SJCRH30 (cell line): Measurements from ENCODE around the gene HOXC9. TPM values are rescaled to one million over a fixed set of nuclear protein-coding genes. Genes with fewer than 3 reads are reported as not detected.
A peak's percentile ranks its signal among the peaks of the same experiment; 100 is the strongest.

ENCODE experiments used
- DNase-seq, 2 experiments: peaks; one replicate each; pipeline ENCODE4 v3.0.0-alpha.2; 2015 to 2020
- H3K27ac ChIP-seq: fragments of 250-450 bp; sonication (Bioruptor Pico); 2 replicates; pipeline ENCODE4 v1.5.1; 2020; ENCODE audit warnings: mild to moderate bottlenecking, moderate library complexity
- H3K27me3 ChIP-seq: fragments of 250-450 bp; sonication (Bioruptor Pico); 2 replicates; pipeline ENCODE4 v1.5.1; 2020; ENCODE audit warnings: mild to moderate bottlenecking, moderate library complexity
- H3K36me3 ChIP-seq: fragments of 250-450 bp; sonication (Bioruptor Pico); 2 replicates; pipeline ENCODE4 v1.5.1; 2020; ENCODE audit warnings: mild to moderate bottlenecking, moderate library complexity
- H3K4me1 ChIP-seq: fragments of 250-450 bp; sonication (Bioruptor Pico); 2 replicates; pipeline ENCODE4 v1.5.1; 2020; ENCODE audit warnings: mild to moderate bottlenecking, moderate library complexity
- H3K4me3 ChIP-seq: fragments of 250-450 bp; sonication (Bioruptor Pico); 2 replicates; pipeline ENCODE4 v1.5.1; 2020; ENCODE audit warnings: mild to moderate bottlenecking, moderate library complexity
- H3K9me3 ChIP-seq: fragments of 250-450 bp; sonication (Bioruptor Pico); replicated peaks from 2 replicates; pipeline ENCODE4 v1.5.1; 2020; ENCODE audit warnings: mild to moderate bottlenecking, moderate library complexity
- total RNA-seq: library from RNA; depleted of rRNA; stranded (reverse); fragments of >200 nt; shearing (Covaris generic); gene quantifications from 2 replicates; pipeline ENCODE4 v1.2.3, GENCODE V29; 2014

HOXC9 gene
- total RNA-seq, 1 experiment from 2014 or later = 5.6 TPM

- H3K4me1 ChIP-seq = no peaks in the 10 kb centered on the region
- no peak overlapping the region for H3K4me3 ChIP-seq
- H3K27me3 ChIP-seq = peaks cover 18% of the 10 kb centered on the region
- DNase-seq = no peak
- no peaks in the 10 kb centered on the region for H3K36me3 ChIP-seq
- H3K27ac ChIP-seq = no peak overlapping the region
- H3K9me3 ChIP-seq = no peaks in the 10 kb centered on the region
These were observed 13.1 kb upstream of the HOXC9 start for GRCh38 chr12:53986686-53987483.

- H3K4me3 ChIP-seq = no peak overlapping the region
These were observed 12.2 kb upstream of the HOXC9 start for GRCh38 chr12:53987787-53988230.

GRCh38 chr12:53988541-53989226 is 11.3 kb upstream of the HOXC9 start:
- Histone ChIP-seq H3K36me3 (no peaks in the 10 kb centered on the region), H3K4me1 (no peaks in the 10 kb centered on the region), H3K27ac (no peak overlapping the region), H3K27me3 (peaks cover 23% of the 10 kb centered on the region), H3K4me3 (no peak overlapping the region), H3K9me3 (no peaks in the 10 kb centered on the region)
- no peak for DNase-seq

More at GRCh38 chr12:53987787-53988230, 12.2 kb upstream of the HOXC9 start:
- DNase-seq = no peak
- Histone ChIP-seq H3K27ac (no peak overlapping the region), H3K9me3 (no peaks in the 10 kb centered on the region), H3K4me1 (no peaks in the 10 kb centered on the region), H3K36me3 (no peaks in the 10 kb centered on the region), H3K27me3 (peaks cover 23% of the 10 kb centered on the region)

GRCh38 chr12:53989227-53990113 is 10.5 kb upstream of the HOXC9 start:
- Histone ChIP-seq H3K36me3 (no peaks in the 10 kb centered on the region), H3K27ac (no peak overlapping the region), H3K4me3 (no peak overlapping the region), H3K9me3 (no peaks in the 10 kb centered on the region), H3K4me1 (no peaks in the 10 kb centered on the region), H3K27me3 (peaks cover 23% of the 10 kb centered on the region)
- no peak for DNase-seq

- no peaks in the 10 kb centered on the region for H3K36me3 ChIP-seq
- no peak for DNase-seq
- H3K4me1 ChIP-seq = no peaks in the 10 kb centered on the region
- peaks cover 23% of the 10 kb centered on the region for H3K27me3 ChIP-seq
- H3K27ac ChIP-seq = no peak overlapping the region
- H3K9me3 ChIP-seq = no peaks in the 10 kb centered on the region
- no peak overlapping the region for H3K4me3 ChIP-seq
These were observed 9.5 kb upstream of the HOXC9 start for GRCh38 chr12:53990311-53991076.

- no peak for DNase-seq
- Histone ChIP-seq H3K27me3 (peaks cover 23% of the 10 kb centered on the region), H3K4me1 (no peaks in the 10 kb centered on the region), H3K36me3 (no peaks in the 10 kb centered on the region), H3K27ac (no peak overlapping the region), H3K4me3 (no peak overlapping the region), H3K9me3 (no peaks in the 10 kb centered on the region)
These were observed 8.9 kb upstream of the HOXC9 start for GRCh38 chr12:53991077-53991460.

GRCh38 chr12:53992377-53992889 is 7.5 kb upstream of the HOXC9 start:
- Histone ChIP-seq H3K27ac (no peak overlapping the region), H3K4me3 (no peak overlapping the region), H3K27me3 (peaks cover 23% of the 10 kb centered on the region)

GRCh38 chr12:53993162-53994008 is 6.6 kb upstream of the HOXC9 start:
- H3K9me3 ChIP-seq = no peaks in the 10 kb centered on the region
- DNase-seq = no peak
- peaks cover 23% of the 10 kb centered on the region for H3K27me3 ChIP-seq
- no peak overlapping the region for H3K4me3 ChIP-seq
- H3K36me3 ChIP-seq = no peaks in the 10 kb centered on the region
- no peaks in the 10 kb centered on the region for H3K4me1 ChIP-seq
- H3K27ac ChIP-seq = no peak overlapping the region

More at GRCh38 chr12:53992377-53992889, 7.5 kb upstream of the HOXC9 start:
- DNase-seq = no peak
- Histone ChIP-seq H3K36me3 (no peaks in the 10 kb centered on the region), H3K4me1 (no peaks in the 10 kb centered on the region), H3K9me3 (no peaks in the 10 kb centered on the region)

GRCh38 chr12:53994009-53994263 is 6.0 kb upstream of the HOXC9 start:
- Histone ChIP-seq H3K4me3 (no peak overlapping the region), H3K4me1 (no peaks in the 10 kb centered on the region), H3K27ac (no peak overlapping the region), H3K27me3 (peaks cover 23% of the 10 kb centered on the region), H3K9me3 (no peaks in the 10 kb centered on the region), H3K36me3 (no peaks in the 10 kb centered on the region)
- no peak for DNase-seq

GRCh38 chr12:53994264-53995001 is 5.5 kb upstream of the HOXC9 start:
- Histone ChIP-seq H3K4me1 (no peaks in the 10 kb centered on the region), H3K27ac (no peak overlapping the region), H3K4me3 (peak overlapping the region; percentile 62; the same call in 1 of the 2 replicates), H3K36me3 (no peaks in the 10 kb centered on the region), H3K27me3 (peaks cover 21% of the 10 kb centered on the region), H3K9me3 (no peaks in the 10 kb centered on the region)
- DNase-seq = no peak

GRCh38 chr12:53995002-53995377 is 5.0 kb upstream of the HOXC9 start:
- Histone ChIP-seq H3K9me3 (no peaks in the 10 kb centered on the region), H3K27me3 (peaks cover 17% of the 10 kb centered on the region), H3K27ac (peak overlapping the region; percentile 80), H3K4me3 (peak overlapping the region; percentile 62), H3K4me1 (no peaks in the 10 kb centered on the region), H3K36me3 (no peaks in the 10 kb centered on the region)
- DNase-seq = no peak

- H3K4me3 ChIP-seq = peak overlapping the region; percentile 62
- H3K27ac ChIP-seq = peak overlapping the region; percentile 80
- no peaks in the 10 kb centered on the region for H3K4me1 ChIP-seq
- H3K27me3 ChIP-seq = peaks cover 14% of the 10 kb centered on the region
- H3K9me3 ChIP-seq = no peaks in the 10 kb centered on the region
- peak; percentile 81 for DNase-seq
- no peaks in the 10 kb centered on the region for H3K36me3 ChIP-seq
These were observed 4.4 kb upstream of the HOXC9 start for GRCh38 chr12:53995378-53996239.
